Cardiac muscle cell (in vitro differentiated cells and primary cell): Measurements from ENCODE around the gene ZNF239. TPM values are rescaled to one million over a fixed set of nuclear protein-coding genes. Genes with fewer than 3 reads are reported as not detected.

Experiments
- DNase-seq, 2 donors: peaks; one replicate each; pipeline versions ENCODE4 v3.0.0 to v3.0.0-alpha.2; 2010 to 2017; ENCODE audit warnings: low read depth in 1 of 2, low spot score in 1 of 2
- H3K27ac ChIP-seq: fragments of 200-600 bp; sonication (generic); 2 replicates; pipeline ENCODE4 v1.5.1; 2016
- H3K27me3 ChIP-seq: fragments of 200-600 bp; sonication (generic); 2 replicates; pipeline ENCODE4 v1.6.0; 2016; ENCODE audit warnings: control low read depth
- H3K36me3 ChIP-seq: fragments of 200-600 bp; sonication (generic); 2 replicates; pipeline ENCODE4 v1.5.1; 2016; ENCODE audit warnings: control low read depth
- H3K4me1 ChIP-seq: fragments of 200-600 bp; sonication (generic); 2 replicates; pipeline ENCODE4 v1.8.1; 2017; ENCODE audit warnings: low read depth, mild to moderate bottlenecking, mixed run types
- H3K4me3 ChIP-seq: fragments of 200-600 bp; sonication (generic); 2 replicates; pipeline ENCODE4 v1.5.1; 2016; ENCODE audit warnings: mild to moderate bottlenecking
- H3K9me3 ChIP-seq: fragments of 200-600 bp; sonication (generic); 2 replicates; pipeline ENCODE4 v1.5.1; 2017; ENCODE audit warnings: low read depth, mild to moderate bottlenecking, control low read depth
- CTCF ChIP-seq: IDR thresholded peaks from 2 replicates; pipeline ENCODE4 v1.5.1; 2012; ENCODE audit warnings: low read depth, mild to moderate bottlenecking, low read length
- polyA plus RNA-seq: library from polyadenylated mRNA; unstranded; fragments of >200 nt; fragmentation: Nextera tagmentation; extraction: Ambion mirVana; gene quantifications from 2 replicates; pipeline ENCODE4 v1.2.1, GENCODE V29; 2016
- total RNA-seq: library from RNA; depleted of rRNA; stranded (reverse); fragments of >200 nt; gene quantifications from 2 replicates; pipeline ENCODE4 v1.2.3, GENCODE V29; 2016

Gene ZNF239
- total and polyA plus RNA-seq, 2 experiments from 2014 or later = 2.8 to 6.1 TPM

GRCh38 chr10:43524434-43525247 is 49.8 kb downstream of the ZNF239 start:
- no peaks in the 10 kb centered on the region for H3K27me3 ChIP-seq
- H3K4me1 ChIP-seq = no peaks in the 10 kb centered on the region
- no peak for DNase-seq
- H3K27ac ChIP-seq = no peak overlapping the region
- H3K9me3 ChIP-seq = peaks cover 2% of the 10 kb centered on the region
- no peaks in the 10 kb centered on the region for H3K36me3 ChIP-seq
- no peak overlapping the region for H3K4me3 ChIP-seq
- TF ChIP-seq CTCF = no peak

Other genes starting within 250 kb of the ZNF239 start
- gene FXYD4, start 203.0 kb downstream of the ZNF239 start, total RNA-seq = not detected in 2 replicates
- 0.67 TPM in 1 of 2 replicates, not detected in the other for gene FXYD4, start 203.0 kb downstream of the ZNF239 start, polyA plus RNA-seq
- 180 and 189 TPM in 2 replicates for gene HNRNPF, start 165.4 kb downstream of the ZNF239 start, total RNA-seq
- 111 and 130 TPM in 2 replicates for gene HNRNPF, start 165.4 kb downstream of the ZNF239 start, polyA plus RNA-seq
- gene ZNF487, start 137.5 kb downstream of the ZNF239 start, total RNA-seq = 8.8 and 9.0 TPM in 2 replicates
- 5.3 and 6.0 TPM in 2 replicates for gene ZNF487, start 137.5 kb downstream of the ZNF239 start, polyA plus RNA-seq
- gene ZNF485, start 31.8 kb upstream of the ZNF239 start, total RNA-seq = 2.2 and 2.5 TPM in 2 replicates
- 1.0 and 3.5 TPM in 2 replicates for gene ZNF485, start 31.8 kb upstream of the ZNF239 start, polyA plus RNA-seq
- gene ZNF32, start 74.3 kb upstream of the ZNF239 start, total RNA-seq = 32.0 and 42.8 TPM in 2 replicates
- gene ZNF32, start 74.3 kb upstream of the ZNF239 start, polyA plus RNA-seq = 50.6 and 55.7 TPM in 2 replicates